ENCODE data around the gene PNLDC1. TPM values are rescaled to one million over a fixed set of nuclear protein-coding genes. Genes with fewer than 3 reads are reported as not detected.

The PNLDC1 gene
- total and polyA plus RNA-seq, 2 of the 4 experiments (the other 2 are of a cell fraction) = not detected

GRCh38 chr6:159866286-159867247, 66.5 kb downstream of the PNLDC1 start:
- intact Hi-C loops (cut with micrococcal nuclease) = no loop called here

More at GRCh38 chr6:159866286-159867247, 66.5 kb downstream of the PNLDC1 start:
- in situ Hi-C loops (cut with MboI; ENCODE audit: low sequenced_read_pairs) = loop anchor here (10.0 to 25.0 kb wide), 2 partner anchors 178 to 596 kb away; no protein-coding TSS in a partner anchor
- Histone ChIP-seq H3K4me2 (ENCODE audit: low read depth, low read length) (no peak overlapping the region), H4K91ac (ENCODE audit: insufficient read depth, low read depth, low read length) (no peak overlapping the region), H2AK5ac (ENCODE audit: low read depth, low read length) (no peak overlapping the region), H4K8ac (ENCODE audit: low read depth in 2 of 2, low read length in 2 of 2) (no peak overlapping the region), H3K9me3 (ENCODE audit: control insufficient read depth, insufficient read depth, low read length) (peaks cover 5% of the 10 kb centered on the region), H3K36me3 (ENCODE audit: control insufficient read depth, insufficient read depth, low read length) (no peaks in the 10 kb centered on the region), H3K4me3 (ENCODE audit: insufficient read depth, low read depth, low read length) (no peak overlapping the region), H3K18ac (ENCODE audit: low read depth, low read length) (no peak overlapping the region), H2BK5ac (ENCODE audit: low read depth, low read length, poor library complexity, severe bottlenecking) (no peak overlapping the region), H2BK15ac (ENCODE audit: low read depth, low read length) (no peak overlapping the region), H4K5ac (ENCODE audit: low read depth, low read length) (no peak overlapping the region), H2AK9ac (replicated peaks; ENCODE audit: low read depth, low read length, poor library complexity) (no peak overlapping the region), H3K4ac (ENCODE audit: low read depth, low read length) (no peak overlapping the region), H3K9me1 (ENCODE audit: insufficient read depth, low read length) (no peaks in the 10 kb centered on the region), H3K27ac (ENCODE audit: insufficient read depth, low read length) (no peak overlapping the region), H4K20me1 (ENCODE audit: insufficient read depth, low read length) (no peaks in the 10 kb centered on the region), H3K56ac (ENCODE audit: extremely low read depth, insufficient read depth, low read length) (no peak overlapping the region), H3K79me1 (ENCODE audit: low read depth in 1 of 2, low read length in 2 of 2) (no peaks in the 10 kb centered on the region), H3K14ac (replicated peaks; ENCODE audit: low read depth, low read length) (no peak overlapping the region), H2BK120ac (ENCODE audit: low read depth, low read length) (no peak overlapping the region), H3K27me3 (ENCODE audit: control insufficient read depth, insufficient read depth, low read length) (peaks cover 2% of the 10 kb centered on the region), H2BK20ac (ENCODE audit: low read depth, low read length) (no peak overlapping the region), H3K9ac (ENCODE audit: low read depth, low read length) (no peak overlapping the region), H3K4me1 (ENCODE audit: control insufficient read depth, insufficient read depth, low read length) (no peaks in the 10 kb centered on the region), H2AFZ (replicated peaks; ENCODE audit: low read length, poor library complexity) (peak overlapping the region; percentile 49), H3K23ac (ENCODE audit: low read depth, low read length) (no peak overlapping the region)
- TF ChIP-seq MXI1 (IDR thresholded peaks at IDR 0.05; ENCODE audit: borderline replicate concordance, low read depth, low read length) = no peak
- TF ChIP-seq CEBPB (IDR thresholded peaks at IDR 0.05; ENCODE audit: low read depth, low read length) = no peak
- no peak for TF ChIP-seq RCOR1 (IDR thresholded peaks at IDR 0.05; ENCODE audit: insufficient replicate concordance, low read length)
- TF ChIP-seq RFX5 (IDR thresholded peaks at IDR 0.05; ENCODE audit: low read depth, low read length) = no peak
- no peak for TF ChIP-seq POLR2A (IDR thresholded peaks at IDR 0.05; ENCODE audit: low read depth, low read length)
- no peak for TF ChIP-seq MAFK (IDR thresholded peaks at IDR 0.05; ENCODE audit: low read depth, low read length)
- dilution Hi-C loops (cut with HindIII; ENCODE audit: low sequenced_read_pairs, unreplicated experiment) = no loop called here
- no TSS peak for BruUV-seq (replicated peaks)
- DNase-seq (no peak), ATAC-seq (ENCODE audit: low read depth) (no peak)
- ChIA-PET POLR2A (ENCODE audit: unreplicated experiment) (no interaction called here), CTCF (no interaction called here)
- 82% methylated on average over 20 of the region's 28 CpGs; no CpG with 5 or more reads in 1 of the 2 experiments for WGBS, 2 experiments (ENCODE audit: extremely low coverage in 2 of 2, insufficient read length in 1 of 2)

Small RNA genes within 50 kb of the gene (microRNA-seq; reads per million reads assigned to microRNA genes)
- gene SNORA20 (ENCODE audit: insufficient read depth, insufficient read length) (3.1 reads per million), gene SNORA29 (ENCODE audit: insufficient read depth, insufficient read length) (not detected)

Small RNA genes within 50 kb of the gene (small RNA-seq; reads per million reads assigned to genes)
- gene SNORA20 (26.9 to 852 (median 209) reads per million in 5 experiments), gene SNORA29 (0 reads per million in 5 experiments)

Other genes starting within 250 kb of the PNLDC1 start
- gene SOD2, start 107.0 kb upstream of the PNLDC1 start, total RNA-seq (2012; rRNA removed) = 243 TPM in 2 replicates
- gene SOD2, start 107.0 kb upstream of the PNLDC1 start, polyA plus RNA-seq (2012; rRNA removed) = 102 and 173 TPM in 2 replicates
- 92.3 and 124 TPM in 2 replicates for gene WTAP, start 72.8 kb upstream of the PNLDC1 start, total RNA-seq (2012; rRNA removed)
- gene WTAP, start 72.8 kb upstream of the PNLDC1 start, polyA plus RNA-seq (2012; rRNA removed) = 20.1 and 30.2 TPM in 2 replicates
- gene ACAT2, start 38.2 kb upstream of the PNLDC1 start, total RNA-seq (2012; rRNA removed) = 45.2 and 50.3 TPM in 2 replicates
- gene ACAT2, start 38.2 kb upstream of the PNLDC1 start, polyA plus RNA-seq (2012; rRNA removed) = 29.2 and 30.5 TPM in 2 replicates
- 576 and 610 TPM in 2 replicates for gene TCP1, start 10.7 kb upstream of the PNLDC1 start, total RNA-seq (2012; rRNA removed)
- 119 and 123 TPM in 2 replicates for gene TCP1, start 10.7 kb upstream of the PNLDC1 start, polyA plus RNA-seq (2012; rRNA removed)
- gene MRPL18, start 9.8 kb upstream of the PNLDC1 start, total RNA-seq (2012; rRNA removed) = 53.4 and 70.5 TPM in 2 replicates
- 56.8 and 64.1 TPM in 2 replicates for gene MRPL18, start 9.8 kb upstream of the PNLDC1 start, polyA plus RNA-seq (2012; rRNA removed)
- gene MAS1, start 90.7 kb downstream of the PNLDC1 start, total RNA-seq (2012; rRNA removed) = not detected in 2 replicates
- gene MAS1, start 90.7 kb downstream of the PNLDC1 start, polyA plus RNA-seq (2012; rRNA removed) = under 0.01 TPM in 1 of 2 replicates, not detected in the other
- gene IGF2R, start 168.8 kb downstream of the PNLDC1 start, total RNA-seq (2012; rRNA removed) = 33.2 and 38.6 TPM in 2 replicates
- gene IGF2R, start 168.8 kb downstream of the PNLDC1 start, polyA plus RNA-seq (2012; rRNA removed) = 37.2 and 41.4 TPM in 2 replicates